Measurements from ENCODE around the gene SPATC1L.
"Not testable (repeated sequence)": the region's sequence is repeated elsewhere in the genome, so short reads cannot be mapped to it uniquely, and the experiment has no call there.

The SPATC1L gene

GRCh38 chr21:46172863-46173528 lies 11.3 kb downstream of the SPATC1L start:
- TF ChIP-seq, protein P1, sequence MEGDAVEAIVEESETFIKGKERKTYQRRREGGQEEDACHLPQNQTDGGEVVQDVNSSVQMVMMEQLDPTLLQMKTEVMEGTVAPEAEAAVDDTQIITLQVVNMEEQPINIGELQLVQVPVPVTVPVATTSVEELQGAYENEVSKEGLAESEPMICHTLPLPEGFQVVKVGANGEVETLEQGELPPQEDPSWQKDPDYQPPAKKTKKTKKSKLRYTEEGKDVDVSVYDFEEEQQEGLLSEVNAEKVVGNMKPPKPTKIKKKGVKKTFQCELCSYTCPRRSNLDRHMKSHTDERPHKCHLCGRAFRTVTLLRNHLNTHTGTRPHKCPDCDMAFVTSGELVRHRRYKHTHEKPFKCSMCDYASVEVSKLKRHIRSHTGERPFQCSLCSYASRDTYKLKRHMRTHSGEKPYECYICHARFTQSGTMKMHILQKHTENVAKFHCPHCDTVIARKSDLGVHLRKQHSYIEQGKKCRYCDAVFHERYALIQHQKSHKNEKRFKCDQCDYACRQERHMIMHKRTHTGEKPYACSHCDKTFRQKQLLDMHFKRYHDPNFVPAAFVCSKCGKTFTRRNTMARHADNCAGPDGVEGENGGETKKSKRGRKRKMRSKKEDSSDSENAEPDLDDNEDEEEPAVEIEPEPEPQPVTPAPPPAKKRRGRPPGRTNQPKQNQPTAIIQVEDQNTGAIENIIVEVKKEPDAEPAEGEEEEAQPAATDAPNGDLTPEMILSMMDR (IDR thresholded peaks at IDR 0.05; ENCODE audit: low read length), result no peak
- TF ChIP-seq EZH2 (IDR thresholded peaks at IDR 0.05; ENCODE audit: borderline replicate concordance, low read length), result no peak

GRCh38 chr21:46171996-46172862 lies 12.0 kb downstream of the SPATC1L start:
- TF ChIP-seq, protein P1 (IDR thresholded peaks at IDR 0.05; ENCODE audit: low read length), result no peak
- Histone ChIP-seq H3K4me2 (ENCODE audit: low read length) (no peak overlapping the region), H3K9me2 (ENCODE audit: low read depth, low read length) (no peaks in the 10 kb centered on the region), H3K27ac (ENCODE audit: low read depth, low read length, poor library complexity, severe bottlenecking) (no peak overlapping the region), H3K4me1 (ENCODE audit: insufficient read depth, low read length, severe bottlenecking) (no peaks in the 10 kb centered on the region), H3K79me2 (ENCODE audit: insufficient read depth, low read length) (no peaks in the 10 kb centered on the region), H2AFZ (ENCODE audit: low read length) (no peak overlapping the region), H3K4me3 (ENCODE audit: low read depth, low read length, poor library complexity, severe bottlenecking) (no peak overlapping the region), H3K9me3 (ENCODE audit: low read length) (peaks cover 3% of the 10 kb centered on the region; the same call in 1 of the 2 replicates), H3F3A (ENCODE audit: insufficient read depth, low read length) (no peaks in the 10 kb centered on the region), H3K27me3 (ENCODE audit: insufficient read depth, low read length) (no peaks in the 10 kb centered on the region; the same call in 1 of the 2 replicates), H3K9ac (ENCODE audit: low read length) (no peak overlapping the region), H4K20me1 (ENCODE audit: insufficient read depth, low read length) (no peaks in the 10 kb centered on the region), H3K36me3 (ENCODE audit: insufficient read depth, low read length) (no peaks in the 10 kb centered on the region; the same call in 1 of the 2 replicates)

More at GRCh38 chr21:46172863-46173528, 11.3 kb downstream of the SPATC1L start:
- no peak overlapping the region for H3K27ac ChIP-seq (ENCODE audit: low read depth, low read length, poor library complexity, severe bottlenecking)
- no peaks in the 10 kb centered on the region for H3K9me2 ChIP-seq (ENCODE audit: low read depth, low read length)
- H3F3A ChIP-seq (ENCODE audit: insufficient read depth, low read length), result no peaks in the 10 kb centered on the region
- no peaks in the 10 kb centered on the region; the same call in 1 of the 2 replicates for H3K36me3 ChIP-seq (ENCODE audit: insufficient read depth, low read length)
- no peaks in the 10 kb centered on the region for H4K20me1 ChIP-seq (ENCODE audit: insufficient read depth, low read length)
- H3K79me2 ChIP-seq (ENCODE audit: insufficient read depth, low read length), result no peaks in the 10 kb centered on the region
- H3K4me1 ChIP-seq (ENCODE audit: insufficient read depth, low read length, severe bottlenecking), result no peaks in the 10 kb centered on the region
- no peak overlapping the region for H3K9ac ChIP-seq (ENCODE audit: low read length)
- H3K4me3 ChIP-seq (ENCODE audit: low read depth, low read length, poor library complexity, severe bottlenecking), result no peak overlapping the region
- H3K9me3 ChIP-seq (ENCODE audit: low read length), result peaks cover 3% of the 10 kb centered on the region; the same call in 1 of the 2 replicates
- H3K4me2 ChIP-seq (ENCODE audit: low read length), result no peak overlapping the region
- H3K27me3 ChIP-seq (ENCODE audit: insufficient read depth, low read length), result no peaks in the 10 kb centered on the region; the same call in 1 of the 2 replicates
- H2AFZ ChIP-seq (ENCODE audit: low read length), result no peak overlapping the region

DNA sequence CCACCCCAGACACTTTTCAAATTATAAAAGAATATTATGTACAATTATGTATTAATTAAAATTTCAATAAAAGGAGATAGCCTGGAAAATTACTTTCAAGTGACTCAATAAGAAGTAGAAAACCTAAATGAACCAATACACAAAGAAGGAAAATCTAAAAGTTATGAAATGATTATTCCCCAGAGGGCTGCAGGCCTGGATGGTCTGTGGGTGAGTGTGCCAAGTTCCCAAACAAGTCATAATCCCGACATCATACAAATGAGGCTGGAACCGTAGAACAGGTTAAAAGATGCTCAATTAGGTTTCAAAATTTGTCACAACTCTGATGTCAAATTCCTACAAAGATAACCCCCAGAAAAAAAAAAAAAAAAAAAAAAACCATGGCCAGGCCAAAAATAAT lies 12.7 kb downstream of the SPATC1L start:
- Histone ChIP-seq H3F3A (ENCODE audit: insufficient read depth, low read length) (no peaks in the 10 kb centered on the region), H3K79me2 (ENCODE audit: insufficient read depth, low read length) (no peaks in the 10 kb centered on the region), H3K4me2 (ENCODE audit: low read length) (no peak overlapping the region), H3K4me1 (ENCODE audit: insufficient read depth, low read length, severe bottlenecking) (no peaks in the 10 kb centered on the region), H4K20me1 (ENCODE audit: insufficient read depth, low read length) (no peaks in the 10 kb centered on the region), H3K9me3 (ENCODE audit: low read length) (peaks cover 3% of the 10 kb centered on the region; the same call in 1 of the 2 replicates), H3K36me3 (ENCODE audit: insufficient read depth, low read length) (no peaks in the 10 kb centered on the region), H3K4me3 (ENCODE audit: low read depth, low read length, poor library complexity, severe bottlenecking) (no peak overlapping the region), H3K27ac (ENCODE audit: low read depth, low read length, poor library complexity, severe bottlenecking) (no peak overlapping the region), H2AFZ (ENCODE audit: low read length) (no peak overlapping the region), H3K9me2 (ENCODE audit: low read depth, low read length) (no peaks in the 10 kb centered on the region), H3K27me3 (ENCODE audit: insufficient read depth, low read length) (no peaks in the 10 kb centered on the region; the same call in 1 of the 2 replicates), H3K9ac (ENCODE audit: low read length) (no peak overlapping the region)
- TF ChIP-seq, protein P1 (IDR thresholded peaks at IDR 0.05; ENCODE audit: low read length), result no peak
- TF ChIP-seq EZH2 (IDR thresholded peaks at IDR 0.05; ENCODE audit: borderline replicate concordance, low read length), result no peak

DNA sequence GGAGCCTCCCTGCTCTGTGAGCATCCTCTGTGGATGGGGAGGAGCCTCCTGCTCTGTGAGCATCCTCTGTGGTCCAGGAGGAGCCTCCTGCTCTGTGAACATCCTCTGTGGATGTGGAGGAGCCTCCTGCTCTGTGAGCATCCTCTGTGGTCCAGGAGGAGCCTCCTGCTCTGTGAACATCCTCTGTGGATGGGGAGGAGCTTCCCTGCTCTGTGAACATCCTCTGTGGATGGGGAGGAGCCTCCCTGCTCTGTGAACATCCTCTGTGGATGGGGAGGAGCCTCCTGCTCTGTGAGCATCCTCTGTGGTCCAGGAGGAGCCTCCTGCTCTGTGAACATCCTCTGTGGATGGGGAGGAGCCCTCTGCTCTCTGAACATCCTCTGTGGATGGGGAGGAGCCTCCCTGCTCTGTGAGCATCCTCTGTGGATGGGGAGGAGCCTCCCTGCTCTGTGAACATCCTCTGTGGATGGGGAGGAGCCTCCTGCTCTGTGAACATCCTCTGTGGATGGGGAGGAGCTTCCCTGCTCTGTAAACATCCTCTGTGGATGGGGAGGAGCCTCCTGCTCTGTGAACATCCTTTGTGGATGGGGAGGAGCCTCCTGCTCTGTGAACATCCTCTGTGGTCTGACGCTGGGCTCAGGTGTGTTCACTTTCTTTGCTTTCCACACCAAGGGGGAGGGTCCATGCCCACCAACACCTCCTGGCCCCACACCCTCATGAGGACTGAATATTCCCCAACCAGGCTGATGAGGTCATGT lies 13.6 kb downstream of the SPATC1L start:
- not testable (repeated sequence) for H3K9me2 ChIP-seq (ENCODE audit: low read depth, low read length); H3K4me2 ChIP-seq (ENCODE audit: low read length); H3K36me3 ChIP-seq (ENCODE audit: insufficient read depth, low read length); H3K4me1 ChIP-seq (ENCODE audit: insufficient read depth, low read length, severe bottlenecking); H3K9ac ChIP-seq (ENCODE audit: low read length); H4K20me1 ChIP-seq (ENCODE audit: insufficient read depth, low read length); H3K9me3 ChIP-seq (ENCODE audit: low read length); H3K79me2 ChIP-seq (ENCODE audit: insufficient read depth, low read length); H3K27ac ChIP-seq (ENCODE audit: low read depth, low read length, poor library complexity, severe bottlenecking); H3F3A ChIP-seq (ENCODE audit: insufficient read depth, low read length); H3K4me3 ChIP-seq (ENCODE audit: low read depth, low read length, poor library complexity, severe bottlenecking); H3K27me3 ChIP-seq (ENCODE audit: insufficient read depth, low read length); H2AFZ ChIP-seq (ENCODE audit: low read length)

Data from OCI-LY1 (cell line).